GF-D8 (cell line): ENCODE measurements around the gene TNFRSF17.
A peak's percentile ranks its signal among the peaks of the same experiment; 100 is the strongest.
"Not testable (repeated sequence)": the region's sequence is repeated elsewhere in the genome, so short reads cannot be mapped to it uniquely, and the experiment has no call there.

Source experiments
- DNase-seq: peaks from one replicate; lab custom pipeline; 2025; lab: John Stamatoyannopoulos, UW

TNFRSF17 gene

GRCh38 chr16:11964761-11965551, at the start of gene TNFRSF17:
TSS of gene TNFRSF17 (plus strand) at chr16:11965210. CDS start at chr16:11965325, 115 bp downstream.
- DNase-seq = no peak

GRCh38 chr16:11915644-11916523, 49.1 kb upstream of the TNFRSF17 start, which contains the start of gene GSPT1:
TSS of gene GSPT1 (minus strand) at chr16:11915956. CDS start at chr16:11915720, 236 bp downstream.
- DNase-seq = peak; percentile 90

- no peak for DNase-seq
Observed at GRCh38 chr16:11916524-11917285, 48.3 kb upstream of the TNFRSF17 start.

GRCh38 chr16:11924046-11924445, 41.0 kb upstream of the TNFRSF17 start:
- not testable (repeated sequence) for DNase-seq

- DNase-seq = not testable (repeated sequence)
Observed at GRCh38 chr16:11927350-11927749, 37.7 kb upstream of the TNFRSF17 start.

GRCh38 chr16:11941945-11942344, 23.1 kb upstream of the TNFRSF17 start, which contains the start of gene NPIPB2:
TSS of gene NPIPB2 (minus strand) at chr16:11942045. CDS start at chr16:11942045, 0 bp downstream.
- not testable (repeated sequence) for DNase-seq

GRCh38 chr16:11946433-11946832, 18.6 kb upstream of the TNFRSF17 start:
- DNase-seq = no peak

GRCh38 chr16:11948819-11949218, 16.2 kb upstream of the TNFRSF17 start:
- no peak for DNase-seq

GRCh38 chr16:11949527-11949926, 15.5 kb upstream of the TNFRSF17 start:
- no peak for DNase-seq

GRCh38 chr16:11950388-11950787, 14.6 kb upstream of the TNFRSF17 start:
- DNase-seq = no peak

GRCh38 chr16:11953576-11953975, 11.4 kb upstream of the TNFRSF17 start:
- not testable (repeated sequence) for DNase-seq

- DNase-seq = no peak
Observed at GRCh38 chr16:11955713-11956123, 9.3 kb upstream of the TNFRSF17 start.

GRCh38 chr16:11956558-11956957, 8.5 kb upstream of the TNFRSF17 start:
- no peak for DNase-seq

GRCh38 chr16:11957591-11958395, 7.2 kb upstream of the TNFRSF17 start:
- no peak for DNase-seq

GRCh38 chr16:11962457-11962856, 2.6 kb upstream of the TNFRSF17 start:
- DNase-seq = not testable (repeated sequence)

GRCh38 chr16:11962978-11963377, 2.0 kb upstream of the TNFRSF17 start:
- not testable (repeated sequence) for DNase-seq

GRCh38 chr16:11963706-11964105, 1.3 kb upstream of the TNFRSF17 start:
- DNase-seq = no peak

GRCh38 chr16:11966173-11966572, 1.2 kb downstream of the TNFRSF17 start:
- no peak for DNase-seq

GRCh38 chr16:11967195-11967911, 2.3 kb downstream of the TNFRSF17 start:
- no peak for DNase-seq

GRCh38 chr16:11968577-11968976, 3.6 kb downstream of the TNFRSF17 start:
- no peak for DNase-seq
